PC-9 (cell line): ENCODE measurements around the gene PTGES2. TPM values are rescaled to one million over a fixed set of nuclear protein-coding genes. Genes with fewer than 3 reads are reported as not detected.

Experiments
- BruUV-seq: library from RNA; stranded (reverse); fragments of 400-500 nt; replicated peaks from 2 replicates; lab custom pipeline; 2021; lab: Mats Ljungman, UMichigan
- CTCF ChIA-PET: fragments of 300-600 bp; sonication (Branson Sonifier 250); formaldehyde crosslinking; loops from one replicate; lab custom pipeline; 2022; ENCODE audit warnings: antibody characterized with exemption; lab: Charles Lee
- POLR2A ChIA-PET: fragments of 300-600 bp; sonication (Branson Sonifier 250); formaldehyde crosslinking; loops from one replicate; lab custom pipeline; 2022; ENCODE audit warnings: antibody characterized with exemption; ENCODE audit not compliant: unreplicated experiment; lab: Charles Lee
- DNase-seq, 2 experiments: peaks; one replicate each; pipeline versions ENCODE4 v3.0.0 to v3.0.0-alpha.2; 2015 to 2022; ENCODE audit warnings: mixed read lengths in 1 of 2
- H2AFZ ChIP-seq: fragments of 200-600 bp; sonication (generic); 2 replicates; pipeline ENCODE4 v1.8.1; 2017; ENCODE audit warnings: antibody characterized with exemption
- H3F3A ChIP-seq: fragments of 200-600 bp; sonication (generic); 2 replicates; pipeline ENCODE4 v1.8.1; 2017; ENCODE audit warnings: antibody characterized with exemption, mild to moderate bottlenecking, low read depth; ENCODE audit not compliant: insufficient read depth
- H3K27ac ChIP-seq: fragments of 200-600 bp; sonication (generic); 2 replicates; pipeline ENCODE4 v1.6.1; 2016; ENCODE audit warnings: mixed run types
- H3K27me3 ChIP-seq: fragments of 200-600 bp; sonication (generic); 2 replicates; pipeline ENCODE4 v1.6.1; 2016; ENCODE audit warnings: low read depth, mixed run types; ENCODE audit not compliant: insufficient read depth
- H3K36me3 ChIP-seq: fragments of 200-600 bp; sonication (generic); 2 replicates; pipeline ENCODE4 v1.6.1; 2016; ENCODE audit warnings: low read depth, mixed run types
- H3K4me1 ChIP-seq: fragments of 200-600 bp; sonication (generic); replicated peaks from 2 replicates; pipeline ENCODE4 v1.6.1; 2016; ENCODE audit warnings: mixed run types; ENCODE audit not compliant: insufficient read depth
- H3K4me2 ChIP-seq: fragments of 200-600 bp; sonication (generic); 2 replicates; pipeline ENCODE4 v1.6.1; 2017; ENCODE audit warnings: mixed run types
- H3K4me3 ChIP-seq: fragments of 200-600 bp; sonication (generic); 2 replicates; pipeline ENCODE4 v1.6.1; 2016; ENCODE audit warnings: mixed run types
- H3K79me2 ChIP-seq: fragments of 200-600 bp; sonication (generic); 2 replicates; pipeline ENCODE4 v1.6.1; 2017; ENCODE audit warnings: low read depth, mixed run types
- H3K9me2 ChIP-seq: fragments of 200-600 bp; sonication (generic); 2 replicates; pipeline ENCODE4 v1.8.1; 2017; ENCODE audit warnings: mild to moderate bottlenecking; ENCODE audit not compliant: insufficient read depth
- H3K9me3 ChIP-seq: fragments of 200-600 bp; sonication (generic); 2 replicates; pipeline ENCODE4 v1.8.1; 2016; ENCODE audit warnings: low read depth; ENCODE audit not compliant: insufficient read depth
- H4K20me1 ChIP-seq: fragments of 200-600 bp; sonication (generic); 2 replicates; pipeline ENCODE4 v1.8.1; 2017; ENCODE audit not compliant: insufficient read depth
- EZH2 ChIP-seq: fragments of 200-600 bp; sonication (generic); IDR thresholded peaks from 2 replicates; pipeline ENCODE4 v1.8.0; 2017; ENCODE audit warnings: antibody characterized with exemption, low read depth
- intact Hi-C: fragments of 100-400 bp; cut with micrococcal nuclease; formaldehyde crosslinking; loops from one replicate; pipeline ENCODE4 v1.10.0; 2022; ENCODE audit not compliant: unreplicated experiment
- total RNA-seq: library from RNA; stranded (reverse); gene quantifications from 2 replicates; pipeline ENCODE4 v1.2.3, GENCODE V29; 2021
- TF ChIP-seq, protein P1 (sequence below): fragments of 200-600 bp; sonication (generic); conservative IDR thresholded peaks from 2 replicates; pipeline ENCODE4 v1.6.1; 2017; ENCODE audit warnings: mixed run types, antibody characterized with exemption, mild to moderate bottlenecking, moderate library complexity

Gene PTGES2
- total RNA-seq, 1 experiment from 2014 or later: 95.2 TPM

DNA sequence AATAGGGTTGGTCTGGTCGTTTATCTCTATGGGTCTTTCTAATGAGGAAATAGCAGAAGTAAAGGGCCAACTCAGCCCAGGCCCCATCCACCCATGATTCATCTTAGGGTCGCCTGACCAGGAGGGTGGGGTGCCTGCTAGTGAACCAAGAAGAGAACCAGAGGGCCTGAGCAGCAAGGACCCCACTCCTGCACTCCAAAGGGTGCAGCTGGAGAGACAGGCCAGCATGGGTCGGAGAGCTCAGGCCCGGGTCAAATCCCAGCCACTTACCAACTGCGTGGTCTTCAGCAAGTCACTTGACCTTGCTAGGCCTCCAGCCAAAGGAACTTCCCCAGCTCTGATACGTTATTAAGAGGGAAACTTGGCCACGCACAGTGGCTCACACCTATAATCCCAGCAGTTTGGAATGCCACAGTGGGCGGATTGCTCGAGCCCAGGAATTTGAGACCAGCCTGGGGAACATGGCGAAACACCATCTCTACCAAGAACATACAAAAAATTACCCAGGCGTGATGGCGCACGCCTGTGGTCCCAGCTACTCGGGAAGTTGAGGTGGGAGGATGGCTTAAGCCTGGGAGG lies 36.9 kb upstream of the PTGES2 start:
- no TSS peak for BruUV-seq
- H3K27me3 ChIP-seq: no peaks in the 10 kb centered on the region
- H3K4me3 ChIP-seq: no peak overlapping the region
- no peaks in the 10 kb centered on the region; the same call in 1 of the 2 replicates for H3K36me3 ChIP-seq
- H2AFZ ChIP-seq: no peak overlapping the region
- no peaks in the 10 kb centered on the region for H3K9me2 ChIP-seq
- POLR2A ChIA-PET: no interaction called here
- 0 out of 2 replicates have a peak, but pooled peaks cover 6% of the 10 kb centered on the region for H3K4me1 ChIP-seq
- no peak for DNase-seq
- H3K27ac ChIP-seq: no peak overlapping the region
- 0 out of 2 replicates have a peak, but pooled peaks cover 5% of the 10 kb centered on the region for H3K79me2 ChIP-seq
- CTCF ChIA-PET: no interaction called here
- no peak for TF ChIP-seq EZH2
- TF ChIP-seq, protein P1, sequence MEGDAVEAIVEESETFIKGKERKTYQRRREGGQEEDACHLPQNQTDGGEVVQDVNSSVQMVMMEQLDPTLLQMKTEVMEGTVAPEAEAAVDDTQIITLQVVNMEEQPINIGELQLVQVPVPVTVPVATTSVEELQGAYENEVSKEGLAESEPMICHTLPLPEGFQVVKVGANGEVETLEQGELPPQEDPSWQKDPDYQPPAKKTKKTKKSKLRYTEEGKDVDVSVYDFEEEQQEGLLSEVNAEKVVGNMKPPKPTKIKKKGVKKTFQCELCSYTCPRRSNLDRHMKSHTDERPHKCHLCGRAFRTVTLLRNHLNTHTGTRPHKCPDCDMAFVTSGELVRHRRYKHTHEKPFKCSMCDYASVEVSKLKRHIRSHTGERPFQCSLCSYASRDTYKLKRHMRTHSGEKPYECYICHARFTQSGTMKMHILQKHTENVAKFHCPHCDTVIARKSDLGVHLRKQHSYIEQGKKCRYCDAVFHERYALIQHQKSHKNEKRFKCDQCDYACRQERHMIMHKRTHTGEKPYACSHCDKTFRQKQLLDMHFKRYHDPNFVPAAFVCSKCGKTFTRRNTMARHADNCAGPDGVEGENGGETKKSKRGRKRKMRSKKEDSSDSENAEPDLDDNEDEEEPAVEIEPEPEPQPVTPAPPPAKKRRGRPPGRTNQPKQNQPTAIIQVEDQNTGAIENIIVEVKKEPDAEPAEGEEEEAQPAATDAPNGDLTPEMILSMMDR: no peak
- H3F3A ChIP-seq: peaks cover 5% of the 10 kb centered on the region; the same call in 1 of the 2 replicates
- intact Hi-C loops: no loop called here
- H3K9me3 ChIP-seq: no peaks in the 10 kb centered on the region
- no peak overlapping the region for H3K4me2 ChIP-seq
- no peaks in the 10 kb centered on the region; the same call in 1 of the 2 replicates for H4K20me1 ChIP-seq

DNA sequence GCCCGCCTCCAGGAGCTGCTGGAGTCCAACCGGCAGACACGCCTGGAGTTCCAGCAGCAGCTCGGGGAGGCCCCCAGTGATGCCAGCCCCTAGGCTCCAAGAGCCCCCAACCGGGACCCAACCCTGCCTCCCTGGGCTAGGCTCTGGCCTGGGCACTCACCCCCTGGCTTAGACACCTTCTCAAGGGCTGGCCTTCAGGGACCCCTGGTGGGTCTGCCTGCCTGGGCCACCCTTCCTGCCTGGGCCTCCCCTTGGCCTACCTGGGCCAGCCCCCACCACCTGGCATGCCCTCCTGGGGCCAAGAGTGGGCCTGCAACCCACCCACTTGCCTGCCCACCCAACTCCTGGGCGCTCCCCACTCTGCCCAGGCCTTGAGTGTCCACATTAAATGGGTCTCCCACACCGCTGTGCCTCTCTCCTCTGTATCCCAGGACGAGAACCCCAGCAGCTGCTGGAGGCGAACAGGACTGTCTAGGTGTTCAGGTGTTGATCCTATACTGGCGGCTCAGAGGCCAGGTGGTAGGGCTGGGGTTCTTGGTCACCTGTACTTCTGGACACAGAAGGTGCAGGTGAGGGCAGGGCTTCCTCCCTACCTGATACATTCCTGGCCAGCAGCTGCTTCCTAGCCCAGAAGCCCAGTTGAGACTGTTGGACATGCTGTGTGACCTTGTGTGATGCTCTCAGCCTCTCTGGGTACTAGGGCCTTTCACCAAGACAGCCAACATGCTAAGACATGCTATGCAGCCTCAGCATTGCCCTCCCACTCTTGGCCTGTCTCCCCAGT lies 36.2 kb upstream of the PTGES2 start:
- H3K79me2 ChIP-seq: 0 out of 2 replicates have a peak, but pooled peaks cover 5% of the 10 kb centered on the region
- CTCF ChIA-PET: no interaction called here
- peaks cover 5% of the 10 kb centered on the region; the same call in 1 of the 2 replicates for H3F3A ChIP-seq
- intact Hi-C loops: no loop called here
- H3K27ac ChIP-seq: no peak overlapping the region
- DNase-seq: no peak
- no peaks in the 10 kb centered on the region for H3K9me2 ChIP-seq
- POLR2A ChIA-PET: no interaction called here
- no peak overlapping the region for H2AFZ ChIP-seq
- no peaks in the 10 kb centered on the region for H3K27me3 ChIP-seq
- BruUV-seq: TSS peak; percentile 18
- no peaks in the 10 kb centered on the region for H3K9me3 ChIP-seq
- TF ChIP-seq, protein P1: no peak
- no peak for TF ChIP-seq EZH2
- H3K4me2 ChIP-seq: no peak overlapping the region
- 0 out of 2 replicates have a peak, but pooled peaks cover 9% of the 10 kb centered on the region for H3K4me1 ChIP-seq
- H3K36me3 ChIP-seq: no peaks in the 10 kb centered on the region; the same call in 1 of the 2 replicates
- H3K4me3 ChIP-seq: no peak overlapping the region
- no peaks in the 10 kb centered on the region; the same call in 1 of the 2 replicates for H4K20me1 ChIP-seq

DNA sequence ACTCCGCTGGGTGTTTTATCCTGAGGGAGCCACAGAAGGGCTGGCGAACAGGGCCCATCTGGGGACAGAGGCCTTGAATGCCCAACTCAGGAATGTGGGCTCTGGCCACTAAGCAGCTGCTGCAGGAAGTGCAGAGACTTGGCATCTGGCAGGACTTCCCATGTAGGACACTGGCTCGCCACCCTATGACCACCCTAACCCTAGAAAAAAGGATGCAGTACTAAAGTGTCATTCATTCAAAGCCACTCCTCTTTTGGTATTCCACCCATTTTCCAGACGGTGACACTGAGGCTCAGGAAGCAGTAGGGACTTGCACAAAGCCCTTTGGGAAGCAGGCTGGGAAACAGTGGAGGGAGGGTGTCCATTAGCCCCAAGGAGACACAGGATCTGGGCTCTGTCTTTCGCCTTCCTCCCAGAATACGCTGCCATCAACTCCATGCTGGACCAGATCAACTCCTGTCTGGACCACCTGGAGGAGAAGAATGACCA lies 35.5 kb upstream of the PTGES2 start:
- CTCF ChIA-PET: no interaction called here
- H3K79me2 ChIP-seq: 0 out of 2 replicates have a peak, but pooled peaks cover 5% of the 10 kb centered on the region
- no peak for DNase-seq

More for the DNA sequence above, 35.5 kb upstream of the PTGES2 start:
- TF ChIP-seq EZH2: no peak
- TF ChIP-seq, protein P1: no peak
- POLR2A ChIA-PET: no interaction called here
- intact Hi-C loops: no loop called here
- no TSS peak for BruUV-seq
- H3K9me3 ChIP-seq: no peaks in the 10 kb centered on the region
- no peak overlapping the region for H2AFZ ChIP-seq
- no peaks in the 10 kb centered on the region for H3K27me3 ChIP-seq
- no peaks in the 10 kb centered on the region for H3K9me2 ChIP-seq
- H3K27ac ChIP-seq: no peak overlapping the region
- peaks cover 5% of the 10 kb centered on the region; the same call in 1 of the 2 replicates for H3F3A ChIP-seq
- H3K4me1 ChIP-seq: 0 out of 2 replicates have a peak, but pooled peaks cover 9% of the 10 kb centered on the region
- H3K36me3 ChIP-seq: no peaks in the 10 kb centered on the region
- no peak overlapping the region for H3K4me3 ChIP-seq
- H3K4me2 ChIP-seq: no peak overlapping the region
- H4K20me1 ChIP-seq: no peaks in the 10 kb centered on the region; the same call in 1 of the 2 replicates
